ENCODE data around the gene ZFYVE28.
"Not testable (repeated sequence)": the region's sequence is repeated elsewhere in the genome, so short reads cannot be mapped to it uniquely, and the experiment has no call there.

Gene ZFYVE28

GRCh38 chr4:2446656-2447564 is 28.5 kb upstream of the ZFYVE28 start:
- no peak for DNase-seq (ENCODE audit: low spot score)

- no peak for DNase-seq (ENCODE audit: low spot score)
These were observed 27.1 kb upstream of the ZFYVE28 start for GRCh38 chr4:2445571-2445970.

- DNase-seq (ENCODE audit: low spot score): no peak
These were observed 26.7 kb upstream of the ZFYVE28 start for GRCh38 chr4:2445130-2445529.

GRCh38 chr4:2443956-2444740 is 25.7 kb upstream of the ZFYVE28 start:
- DNase-seq (ENCODE audit: low spot score): no peak

- no peak for DNase-seq (ENCODE audit: low spot score)
These were observed 24.8 kb upstream of the ZFYVE28 start for GRCh38 chr4:2443061-2443730.

- no peak for DNase-seq (ENCODE audit: low spot score)
These were observed 23.9 kb upstream of the ZFYVE28 start for GRCh38 chr4:2442175-2442993.

GRCh38 chr4:2441393-2442174 is 23.1 kb upstream of the ZFYVE28 start:
- peak; percentile 83 for DNase-seq (ENCODE audit: low spot score)

- DNase-seq (ENCODE audit: low spot score): no peak
These were observed 20.6 kb upstream of the ZFYVE28 start for GRCh38 chr4:2438822-2439718.

- DNase-seq (ENCODE audit: low spot score): no peak
These were observed 19.2 kb upstream of the ZFYVE28 start for GRCh38 chr4:2437475-2438215.

GRCh38 chr4:2436761-2437474 is 18.5 kb upstream of the ZFYVE28 start:
- DNase-seq (ENCODE audit: low spot score): no peak

GRCh38 chr4:2436301-2436700 is 17.9 kb upstream of the ZFYVE28 start:
- DNase-seq (ENCODE audit: low spot score): no peak

GRCh38 chr4:2434420-2434819 is 16.0 kb upstream of the ZFYVE28 start:
- DNase-seq (ENCODE audit: low spot score): no peak

GRCh38 chr4:2433609-2434350 is 15.3 kb upstream of the ZFYVE28 start:
- no peak for DNase-seq (ENCODE audit: low spot score)

- DNase-seq (ENCODE audit: low spot score): no peak
These were observed 14.6 kb upstream of the ZFYVE28 start for GRCh38 chr4:2432991-2433530.

- no peak for DNase-seq (ENCODE audit: low spot score)
These were observed 13.6 kb upstream of the ZFYVE28 start for GRCh38 chr4:2432004-2432403.

- DNase-seq (ENCODE audit: low spot score): not testable (repeated sequence)
These were observed 11.7 kb upstream of the ZFYVE28 start for GRCh38 chr4:2429945-2430757.
